NCI-H748 (cell line): Measurements from ENCODE around the gene PPP1R13L.

ENCODE experiments used
- DNase-seq: peaks from one replicate; lab custom pipeline; 2025; ENCODE audit not compliant: unreplicated experiment; lab: John Stamatoyannopoulos, UW

PPP1R13L gene, protein sequence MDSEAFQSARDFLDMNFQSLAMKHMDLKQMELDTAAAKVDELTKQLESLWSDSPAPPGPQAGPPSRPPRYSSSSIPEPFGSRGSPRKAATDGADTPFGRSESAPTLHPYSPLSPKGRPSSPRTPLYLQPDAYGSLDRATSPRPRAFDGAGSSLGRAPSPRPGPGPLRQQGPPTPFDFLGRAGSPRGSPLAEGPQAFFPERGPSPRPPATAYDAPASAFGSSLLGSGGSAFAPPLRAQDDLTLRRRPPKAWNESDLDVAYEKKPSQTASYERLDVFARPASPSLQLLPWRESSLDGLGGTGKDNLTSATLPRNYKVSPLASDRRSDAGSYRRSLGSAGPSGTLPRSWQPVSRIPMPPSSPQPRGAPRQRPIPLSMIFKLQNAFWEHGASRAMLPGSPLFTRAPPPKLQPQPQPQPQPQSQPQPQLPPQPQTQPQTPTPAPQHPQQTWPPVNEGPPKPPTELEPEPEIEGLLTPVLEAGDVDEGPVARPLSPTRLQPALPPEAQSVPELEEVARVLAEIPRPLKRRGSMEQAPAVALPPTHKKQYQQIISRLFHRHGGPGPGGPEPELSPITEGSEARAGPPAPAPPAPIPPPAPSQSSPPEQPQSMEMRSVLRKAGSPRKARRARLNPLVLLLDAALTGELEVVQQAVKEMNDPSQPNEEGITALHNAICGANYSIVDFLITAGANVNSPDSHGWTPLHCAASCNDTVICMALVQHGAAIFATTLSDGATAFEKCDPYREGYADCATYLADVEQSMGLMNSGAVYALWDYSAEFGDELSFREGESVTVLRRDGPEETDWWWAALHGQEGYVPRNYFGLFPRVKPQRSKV

GRCh38 chr19:45404557-45405434, at the start of gene PPP1R13L:
Gene PPP1R13L, minus strand, starts transcription at chr19:45405069. Its CDS starts 6,751 bp downstream, at chr19:45398318.
- DNase-seq = peak; percentile 97

DNA sequence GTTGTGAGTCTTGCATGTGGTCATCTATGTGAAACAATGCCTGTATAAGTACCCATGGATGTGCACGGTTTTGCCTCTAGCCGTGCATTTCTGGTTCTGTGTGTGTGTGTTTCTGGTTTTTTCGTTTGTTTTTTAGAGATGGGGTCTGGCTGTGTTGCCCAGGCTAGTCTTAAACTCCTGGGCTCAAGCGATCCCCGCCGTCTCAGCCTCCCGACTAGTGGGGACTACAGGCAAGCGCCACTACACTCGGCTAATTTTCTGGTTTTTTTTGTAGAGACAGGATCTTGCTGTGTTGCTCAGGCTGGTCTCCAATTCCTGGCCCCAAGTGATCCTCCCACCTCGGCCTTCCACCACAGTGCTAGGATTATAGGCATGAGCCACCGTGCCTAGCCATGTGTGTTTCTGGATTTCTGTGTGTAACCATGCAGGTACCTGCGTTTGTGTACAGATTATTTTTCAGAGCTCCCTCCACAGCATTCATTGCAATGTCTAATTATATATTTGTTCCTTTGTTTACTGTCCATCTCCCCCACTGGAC, 47.0 kb upstream of the PPP1R13L start:
- DNase-seq = no peak

DNA sequence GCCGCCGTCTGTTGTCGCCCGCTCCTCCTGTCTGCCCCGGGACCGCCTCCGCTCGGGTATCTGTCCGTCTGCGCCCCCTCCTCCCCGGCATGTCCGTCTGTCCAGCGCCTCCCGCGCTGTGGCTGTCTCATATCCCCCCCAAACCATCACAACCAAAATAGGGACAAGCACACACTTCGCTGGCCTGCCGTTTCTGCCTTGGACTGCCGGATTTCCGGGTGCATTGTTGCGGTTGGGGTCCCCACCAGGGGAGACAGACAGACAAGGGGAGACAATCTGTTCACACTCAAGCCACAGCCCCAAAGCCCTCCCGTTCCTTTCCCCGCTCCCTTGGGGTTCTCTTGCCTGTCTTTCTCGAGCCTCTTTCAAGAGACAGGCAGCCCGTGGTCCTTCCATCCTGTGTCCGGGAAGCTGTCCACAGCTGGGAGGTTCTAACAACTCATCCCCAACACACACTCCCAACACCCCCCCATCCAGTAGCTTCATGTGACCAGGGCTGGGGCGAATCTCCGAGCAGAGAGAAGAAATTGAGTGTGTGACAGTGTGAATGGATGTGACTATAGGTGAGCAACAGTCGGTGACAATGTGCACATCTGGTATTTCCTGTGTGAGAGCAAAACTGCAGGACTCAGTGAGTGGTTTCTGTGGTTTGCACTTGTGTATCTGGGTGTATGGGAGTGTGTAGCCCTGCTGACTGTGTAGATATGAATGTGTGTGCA, 46.4 kb upstream of the PPP1R13L start:
- peak; percentile 46 for DNase-seq

- DNase-seq = no peak
These were observed 45.1 kb upstream of the PPP1R13L start for GRCh38 chr19:45450012-45450333.

- DNase-seq = no peak
These were observed 44.0 kb upstream of the PPP1R13L start for GRCh38 chr19:45448887-45449299.

DNA sequence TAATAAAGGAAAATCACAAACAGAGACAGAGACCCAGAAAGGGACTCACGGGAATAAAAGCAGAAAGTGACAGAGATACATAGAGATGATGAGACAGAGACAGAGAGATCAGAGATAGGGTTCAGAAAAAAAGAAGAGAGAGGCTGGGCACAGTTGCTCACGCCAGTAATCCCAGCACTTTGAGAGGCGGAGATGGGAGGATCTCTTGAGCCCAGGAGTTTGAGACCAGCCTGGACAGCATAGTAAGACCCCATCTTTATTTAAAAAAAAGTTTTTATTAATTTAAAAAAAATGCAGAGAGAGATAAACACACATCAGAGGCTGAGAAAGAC, 43.5 kb upstream of the PPP1R13L start:
- DNase-seq = no peak

DNA sequence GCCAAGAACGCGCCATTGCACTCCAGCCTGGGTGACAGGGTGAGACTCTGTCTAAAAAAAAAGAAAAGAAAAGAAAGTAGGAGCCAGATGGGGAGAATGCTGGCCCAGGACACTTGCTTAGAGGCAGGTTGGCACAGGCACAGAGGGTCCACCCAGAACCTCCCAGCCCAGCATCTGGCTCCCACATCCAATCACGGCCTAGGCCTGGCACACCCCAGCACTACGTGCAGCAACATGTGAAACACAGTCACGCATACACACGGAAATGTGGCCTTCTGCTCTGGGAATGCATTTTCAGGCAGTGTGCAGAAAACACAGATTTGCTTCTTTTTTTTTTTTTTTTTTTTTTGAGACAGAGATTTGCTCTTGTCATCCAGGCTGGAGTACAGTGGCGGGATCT, 42.1 kb upstream of the PPP1R13L start:
- no peak for DNase-seq

- DNase-seq = peak; percentile 50
These were observed 41.4 kb upstream of the PPP1R13L start for GRCh38 chr19:45446295-45446694.

DNA sequence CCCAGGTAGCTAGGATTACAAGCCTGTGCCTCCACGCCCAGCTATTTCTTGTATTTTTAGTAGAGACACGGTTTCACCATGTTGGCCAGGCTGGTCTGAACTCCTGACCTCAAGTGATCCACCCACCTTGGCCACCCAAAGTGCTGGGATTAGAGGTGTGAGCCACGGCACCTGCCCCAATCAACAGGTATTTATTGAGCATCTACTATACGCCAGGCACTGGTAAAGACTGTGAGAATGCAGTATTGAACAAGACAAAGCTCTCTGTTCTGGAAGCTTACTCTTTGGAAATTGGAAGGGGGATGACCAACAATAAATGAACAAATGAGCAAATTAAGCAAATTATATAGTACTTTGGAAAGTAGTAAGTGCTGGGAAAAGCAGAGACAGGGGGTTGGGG, 40.3 kb upstream of the PPP1R13L start:
- no peak for DNase-seq

GRCh38 chr19:45444318-45445041, 39.6 kb upstream of the PPP1R13L start:
- DNase-seq = peak; percentile 87

- peak; percentile 84 for DNase-seq
These were observed 38.8 kb upstream of the PPP1R13L start for GRCh38 chr19:45443462-45444317.

DNA sequence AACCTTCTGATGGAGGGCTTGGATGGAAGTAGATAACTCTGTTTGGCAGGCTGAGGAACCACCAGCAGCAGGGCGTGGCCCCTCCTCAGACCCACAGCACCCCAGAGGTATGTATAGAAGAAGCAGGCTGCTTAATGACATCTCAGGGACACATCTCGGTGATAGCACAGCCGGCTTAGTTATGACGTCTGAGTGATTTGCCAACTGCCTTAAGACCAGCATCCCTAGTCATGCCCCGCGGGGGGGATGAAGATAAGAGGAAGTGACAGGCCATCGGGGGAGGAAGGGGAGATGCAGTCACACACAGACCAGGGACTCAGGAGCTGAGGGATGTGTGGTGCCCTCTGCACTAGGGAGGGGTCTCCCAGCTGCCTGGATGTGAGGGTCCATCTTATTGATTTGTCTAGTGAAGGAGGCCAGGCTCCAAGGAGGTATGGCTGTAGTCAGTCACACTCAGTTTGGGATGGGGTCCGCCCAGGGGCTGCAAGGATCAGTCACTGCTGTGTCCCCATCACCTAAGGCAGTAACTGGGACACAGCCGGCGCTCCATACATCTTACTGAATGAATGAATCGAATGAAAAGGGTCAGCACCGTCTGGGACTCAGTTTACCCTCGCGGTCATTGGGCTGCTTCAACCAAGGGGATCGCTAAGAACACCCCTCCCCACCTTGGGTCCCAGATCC, 38.1 kb upstream of the PPP1R13L start:
- DNase-seq = peak; percentile 43

- no peak for DNase-seq
These were observed 37.5 kb upstream of the PPP1R13L start for GRCh38 chr19:45442408-45442777.

- no peak for DNase-seq
These were observed 36.2 kb upstream of the PPP1R13L start for GRCh38 chr19:45440873-45441654.

DNA sequence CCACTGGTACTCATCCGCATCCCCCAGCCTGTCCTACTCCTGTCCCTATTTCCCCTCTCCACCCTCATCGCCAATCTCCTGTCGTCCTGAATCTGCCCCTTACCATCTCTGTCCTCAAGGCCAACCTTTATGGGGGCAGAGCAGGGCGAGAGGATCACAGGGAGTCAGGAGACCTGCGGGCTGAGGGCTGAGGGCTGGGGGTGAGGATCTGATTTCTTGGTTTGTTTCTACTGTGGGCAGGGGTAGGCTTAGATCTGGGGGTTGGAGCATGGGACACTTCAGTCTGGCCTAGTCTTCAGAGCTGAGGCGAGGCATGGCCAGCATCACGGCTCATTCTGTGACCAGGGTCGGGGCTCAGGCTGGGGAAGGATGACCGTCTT, 35.4 kb upstream of the PPP1R13L start:
- no peak for DNase-seq

DNA sequence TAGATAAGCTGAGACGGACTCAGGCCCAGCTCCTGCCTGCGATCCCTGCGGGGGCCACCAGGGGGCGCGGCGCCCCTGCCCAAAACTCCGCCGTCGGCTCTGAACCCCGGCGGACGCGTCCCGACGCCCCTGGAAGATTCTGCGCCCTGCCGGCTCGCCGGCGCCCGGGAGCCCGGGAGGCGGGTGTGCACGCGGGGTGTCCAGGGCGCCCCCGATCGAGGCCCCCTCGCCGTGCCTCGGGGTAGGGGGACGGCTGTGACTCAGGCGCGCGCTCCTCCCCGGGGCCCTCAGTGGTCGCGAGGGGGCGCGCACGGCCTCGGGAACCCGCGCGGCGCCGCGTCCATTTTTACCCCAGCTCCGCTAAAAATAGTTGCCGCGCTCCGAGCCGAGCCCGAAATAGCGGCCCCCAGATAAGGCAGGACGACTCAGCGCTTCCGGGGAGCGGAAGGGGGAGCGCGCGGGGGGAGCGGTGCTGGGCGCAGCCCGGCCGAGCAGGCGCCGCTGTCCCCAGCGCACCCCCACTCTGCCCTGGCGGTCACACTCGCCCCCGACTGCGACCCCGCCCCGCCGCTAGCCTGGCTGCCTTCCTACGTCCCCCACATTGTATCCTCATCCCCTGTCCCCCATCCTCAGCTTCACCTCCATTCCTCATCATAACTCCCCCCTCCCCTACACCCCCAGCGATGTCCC, 34.8 kb upstream of the PPP1R13L start:
- DNase-seq = peak; percentile 85

GRCh38 chr19:45439190-45439568, 34.3 kb upstream of the PPP1R13L start:
- DNase-seq = no peak
